WTC11 (cell line): Measurements from ENCODE around the gene ZBTB7C. TPM values are rescaled to one million over a fixed set of nuclear protein-coding genes. Genes with fewer than 3 reads are reported as not detected.

Source experiments
- ATAC-seq: fragments of 200-7000 bp; cut with Tn5 transposase; 2 replicates; pipeline ENCODE4 v1.10.0; 2021; ENCODE audit warnings: mild to moderate bottlenecking, moderate library complexity
- CTCF ChIA-PET: fragments of 300-600 bp; sonication (Branson Sonifier 250); formaldehyde crosslinking; loops from one replicate; lab custom pipeline; 2021; ENCODE audit warnings: antibody characterized with exemption; lab: Charles Lee
- POLR2A ChIA-PET: fragments of 350-600 bp; sonication (Branson Sonifier 250); formaldehyde crosslinking; loops from one replicate; lab custom pipeline; 2021; ENCODE audit warnings: antibody characterized with exemption; lab: Charles Lee
- DNase-seq: peaks from one replicate; pipeline ENCODE4 v3.0.0; 2021; ENCODE audit warnings: low spot score
- H3K27ac Mint-ChIP-seq: 2 replicates; pipeline ENCODE4 v1.8.0; 2021; ENCODE audit warnings: mixed read lengths
- H3K27me3 Mint-ChIP-seq: 2 replicates; pipeline ENCODE4 v1.8.0; 2021; ENCODE audit warnings: low read depth, mild to moderate bottlenecking, moderate library complexity, mixed read lengths
- H3K36me3 Mint-ChIP-seq: 2 replicates; pipeline ENCODE4 v1.8.0; 2021; ENCODE audit warnings: mixed read lengths
- H3K4me1 Mint-ChIP-seq: 2 replicates; pipeline ENCODE4 v1.8.0; 2022; ENCODE audit warnings: mixed read lengths
- H3K4me3 Mint-ChIP-seq: 2 replicates; pipeline ENCODE4 v1.8.0; 2021; ENCODE audit warnings: mild to moderate bottlenecking, moderate library complexity, mixed read lengths
- H3K9me3 Mint-ChIP-seq: 2 replicates; pipeline ENCODE4 v1.8.0; 2021; ENCODE audit warnings: mixed read lengths
- ATF1 ChIP-seq: sonication (generic); formaldehyde crosslinking; IDR thresholded peaks from 2 replicates; pipeline ENCODE4 v1.8.1; 2023; ENCODE audit warnings: mild to moderate bottlenecking, moderate library complexity, missing genetic modification reagents
- CREM ChIP-seq: sonication (generic); formaldehyde crosslinking; IDR thresholded peaks from 2 replicates; pipeline ENCODE4 v1.8.1; 2022; ENCODE audit warnings: mild to moderate bottlenecking, missing genetic modification reagents, moderate library complexity
- EMX1 ChIP-seq: fragments of 250-450 bp; sonication (Bioruptor Pico); IDR thresholded peaks from 2 replicates; pipeline ENCODE4 v1.8.0; 2021; ENCODE audit warnings: mild to moderate bottlenecking
- ETV6 ChIP-seq: sonication (generic); formaldehyde crosslinking; IDR thresholded peaks from 2 replicates; pipeline ENCODE4 v1.8.1; 2022; ENCODE audit warnings: mild to moderate bottlenecking, missing genetic modification reagents
- GTF2I ChIP-seq: fragments of 250-450 bp; sonication (Bioruptor Pico); conservative IDR thresholded peaks from 2 replicates; pipeline ENCODE4 v1.4.0; 2021; ENCODE audit warnings: mild to moderate bottlenecking
- NFE2L1 ChIP-seq: sonication (generic); formaldehyde crosslinking; IDR thresholded peaks from 2 replicates; pipeline ENCODE4 v1.8.1; 2023; ENCODE audit warnings: missing genetic modification reagents
- NFYB ChIP-seq: sonication (generic); formaldehyde crosslinking; conservative IDR thresholded peaks from 2 replicates; pipeline ENCODE4 v1.8.0; 2022; ENCODE audit warnings: low read depth, missing genetic modification reagents
- OVOL2 ChIP-seq: fragments of 250-450 bp; sonication (Bioruptor Pico); IDR thresholded peaks from 2 replicates; pipeline ENCODE4 v1.9.0; 2021; ENCODE audit warnings: mild to moderate bottlenecking, borderline replicate concordance
- SMAD4 ChIP-seq: sonication (generic); formaldehyde crosslinking; IDR thresholded peaks from 2 replicates; pipeline ENCODE4 v1.8.0; 2022; ENCODE audit warnings: mild to moderate bottlenecking, missing genetic modification reagents
- SOX15 ChIP-seq: fragments of 250-450 bp; sonication (Bioruptor Pico); IDR thresholded peaks from 2 replicates; pipeline ENCODE4 v1.9.0; 2021; ENCODE audit warnings: mild to moderate bottlenecking
- SP1 ChIP-seq: sonication (generic); formaldehyde crosslinking; conservative IDR thresholded peaks from 2 replicates; pipeline ENCODE4 v1.8.1; 2022; ENCODE audit warnings: missing genetic modification reagents
- TCF7 ChIP-seq: sonication (generic); formaldehyde crosslinking; IDR thresholded peaks from 2 replicates; pipeline ENCODE4 v1.8.0; 2022; ENCODE audit warnings: mild to moderate bottlenecking, low read depth, missing genetic modification reagents, moderate library complexity
- ZNF232 ChIP-seq: sonication (generic); formaldehyde crosslinking; IDR thresholded peaks from 2 replicates; pipeline ENCODE4 v1.8.0; 2022; ENCODE audit warnings: mild to moderate bottlenecking, missing genetic modification reagents
- ZNF317 ChIP-seq: sonication (generic); formaldehyde crosslinking; IDR thresholded peaks from 2 replicates; pipeline ENCODE4 v1.8.1; 2023; ENCODE audit warnings: low read depth, mild to moderate bottlenecking, moderate library complexity, missing genetic modification reagents, borderline replicate concordance
- ZNF396 ChIP-seq: fragments of 250-450 bp; sonication (Bioruptor Pico); IDR thresholded peaks from 2 replicates; pipeline ENCODE4 v1.8.0; 2021; ENCODE audit warnings: mild to moderate bottlenecking, moderate library complexity, borderline replicate concordance
- ZNF423 ChIP-seq: fragments of 250-450 bp; sonication (Bioruptor Pico); IDR thresholded peaks from 2 replicates; pipeline ENCODE4 v2.1.2; 2022; ENCODE audit warnings: mild to moderate bottlenecking, moderate library complexity
- total RNA-seq: library from RNA; stranded (reverse); gene quantifications from 3 replicates; pipeline ENCODE4 v1.2.3, GENCODE V29; 2021
- TF ChIP-seq, protein P1 (sequence below): sonication (generic); formaldehyde crosslinking; IDR thresholded peaks from 2 replicates; pipeline ENCODE4 v1.8.1; 2023; ENCODE audit warnings: mild to moderate bottlenecking, missing genetic modification reagents, moderate library complexity
- TF ChIP-seq, protein P2 (sequence below): fragments of 200-600 bp; IDR thresholded peaks from 2 replicates; pipeline ENCODE4 v1.8.0; 2022; ENCODE audit warnings: antibody characterized with exemption
- TF ChIP-seq, protein P3 (sequence below): sonication (generic); formaldehyde crosslinking; IDR thresholded peaks from 2 replicates; pipeline ENCODE4 v1.8.0; 2022; ENCODE audit warnings: mild to moderate bottlenecking, missing genetic modification reagents
- TF ChIP-seq, protein P4 (sequence below): sonication (generic); formaldehyde crosslinking; IDR thresholded peaks from 2 replicates; pipeline ENCODE4 v1.8.0; 2022; ENCODE audit warnings: mild to moderate bottlenecking, missing genetic modification reagents
- TF ChIP-seq, protein P5 (sequence below): sonication (generic); formaldehyde crosslinking; IDR thresholded peaks from 2 replicates; pipeline ENCODE4 v1.8.0; 2022; ENCODE audit warnings: mild to moderate bottlenecking, missing genetic modification reagents
- TF ChIP-seq, protein P6 (sequence below): sonication (generic); formaldehyde crosslinking; IDR thresholded peaks from 2 replicates; pipeline ENCODE4 v1.8.0; 2023; ENCODE audit warnings: missing genetic modification reagents, mild to moderate bottlenecking, borderline replicate concordance
- TF ChIP-seq, protein P7 (sequence below): fragments of 250-450 bp; sonication (Bioruptor Pico); conservative IDR thresholded peaks from 2 replicates; pipeline ENCODE4 v1.9.0; 2021; ENCODE audit warnings: mild to moderate bottlenecking

The ZBTB7C gene
- total RNA-seq, 1 experiment from 2014 or later, result 0.48 TPM

DNA sequence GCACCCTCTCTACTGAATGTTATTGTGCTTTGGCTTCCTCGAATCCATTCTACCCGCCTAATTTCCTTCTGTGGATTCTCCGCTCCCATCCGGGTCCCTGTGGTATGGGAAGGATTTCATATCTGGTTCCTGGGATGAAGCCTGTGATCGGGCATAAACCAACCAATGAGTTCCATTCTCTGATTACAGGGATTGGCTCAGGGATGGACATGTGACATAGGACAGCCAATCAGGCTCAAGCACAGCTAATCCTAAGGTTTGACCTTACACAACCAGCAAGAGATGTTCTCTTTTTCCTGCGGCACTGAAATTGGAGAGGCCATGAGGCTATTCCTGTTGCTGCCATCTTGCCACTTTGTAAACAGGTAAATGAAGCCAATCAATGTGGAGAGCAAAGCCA lies 310.6 kb downstream of the ZBTB7C start:
- no peaks in the 10 kb centered on the region for H3K36me3 Mint-ChIP-seq
- TF ChIP-seq OVOL2 (CRISPR knock-in tag), result no peak
- TF ChIP-seq, protein P1, sequence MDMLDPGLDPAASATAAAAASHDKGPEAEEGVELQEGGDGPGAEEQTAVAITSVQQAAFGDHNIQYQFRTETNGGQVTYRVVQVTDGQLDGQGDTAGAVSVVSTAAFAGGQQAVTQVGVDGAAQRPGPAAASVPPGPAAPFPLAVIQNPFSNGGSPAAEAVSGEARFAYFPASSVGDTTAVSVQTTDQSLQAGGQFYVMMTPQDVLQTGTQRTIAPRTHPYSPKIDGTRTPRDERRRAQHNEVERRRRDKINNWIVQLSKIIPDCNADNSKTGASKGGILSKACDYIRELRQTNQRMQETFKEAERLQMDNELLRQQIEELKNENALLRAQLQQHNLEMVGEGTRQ (CRISPR knock-in tag), result peak; percentile 82
- TF ChIP-seq, protein P2, sequence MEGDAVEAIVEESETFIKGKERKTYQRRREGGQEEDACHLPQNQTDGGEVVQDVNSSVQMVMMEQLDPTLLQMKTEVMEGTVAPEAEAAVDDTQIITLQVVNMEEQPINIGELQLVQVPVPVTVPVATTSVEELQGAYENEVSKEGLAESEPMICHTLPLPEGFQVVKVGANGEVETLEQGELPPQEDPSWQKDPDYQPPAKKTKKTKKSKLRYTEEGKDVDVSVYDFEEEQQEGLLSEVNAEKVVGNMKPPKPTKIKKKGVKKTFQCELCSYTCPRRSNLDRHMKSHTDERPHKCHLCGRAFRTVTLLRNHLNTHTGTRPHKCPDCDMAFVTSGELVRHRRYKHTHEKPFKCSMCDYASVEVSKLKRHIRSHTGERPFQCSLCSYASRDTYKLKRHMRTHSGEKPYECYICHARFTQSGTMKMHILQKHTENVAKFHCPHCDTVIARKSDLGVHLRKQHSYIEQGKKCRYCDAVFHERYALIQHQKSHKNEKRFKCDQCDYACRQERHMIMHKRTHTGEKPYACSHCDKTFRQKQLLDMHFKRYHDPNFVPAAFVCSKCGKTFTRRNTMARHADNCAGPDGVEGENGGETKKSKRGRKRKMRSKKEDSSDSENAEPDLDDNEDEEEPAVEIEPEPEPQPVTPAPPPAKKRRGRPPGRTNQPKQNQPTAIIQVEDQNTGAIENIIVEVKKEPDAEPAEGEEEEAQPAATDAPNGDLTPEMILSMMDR, result no peak
- TF ChIP-seq ZNF423 (CRISPR knock-in tag), result no peak
- TF ChIP-seq, protein P3, sequence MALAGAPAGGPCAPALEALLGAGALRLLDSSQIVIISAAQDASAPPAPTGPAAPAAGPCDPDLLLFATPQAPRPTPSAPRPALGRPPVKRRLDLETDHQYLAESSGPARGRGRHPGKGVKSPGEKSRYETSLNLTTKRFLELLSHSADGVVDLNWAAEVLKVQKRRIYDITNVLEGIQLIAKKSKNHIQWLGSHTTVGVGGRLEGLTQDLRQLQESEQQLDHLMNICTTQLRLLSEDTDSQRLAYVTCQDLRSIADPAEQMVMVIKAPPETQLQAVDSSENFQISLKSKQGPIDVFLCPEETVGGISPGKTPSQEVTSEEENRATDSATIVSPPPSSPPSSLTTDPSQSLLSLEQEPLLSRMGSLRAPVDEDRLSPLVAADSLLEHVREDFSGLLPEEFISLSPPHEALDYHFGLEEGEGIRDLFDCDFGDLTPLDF (CRISPR knock-in tag), result no peak
- TF ChIP-seq, protein P4, sequence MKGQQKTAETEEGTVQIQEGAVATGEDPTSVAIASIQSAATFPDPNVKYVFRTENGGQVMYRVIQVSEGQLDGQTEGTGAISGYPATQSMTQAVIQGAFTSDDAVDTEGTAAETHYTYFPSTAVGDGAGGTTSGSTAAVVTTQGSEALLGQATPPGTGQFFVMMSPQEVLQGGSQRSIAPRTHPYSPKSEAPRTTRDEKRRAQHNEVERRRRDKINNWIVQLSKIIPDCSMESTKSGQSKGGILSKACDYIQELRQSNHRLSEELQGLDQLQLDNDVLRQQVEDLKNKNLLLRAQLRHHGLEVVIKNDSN (CRISPR knock-in tag), result peak; percentile 64; the same call in 1 of the 2 replicates
- 0 out of 2 replicates have a peak, but pooled peaks have one; percentile 33 for TF ChIP-seq NFYB (CRISPR knock-in tag)
- TF ChIP-seq, protein P5, sequence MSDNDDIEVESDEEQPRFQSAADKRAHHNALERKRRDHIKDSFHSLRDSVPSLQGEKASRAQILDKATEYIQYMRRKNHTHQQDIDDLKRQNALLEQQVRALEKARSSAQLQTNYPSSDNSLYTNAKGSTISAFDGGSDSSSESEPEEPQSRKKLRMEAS (CRISPR knock-in tag), result no peak
- TF ChIP-seq EMX1, result no peak
- no peak for TF ChIP-seq ZNF396 (CRISPR knock-in tag)
- no peak for TF ChIP-seq NFE2L1
- TF ChIP-seq ETV6 (CRISPR knock-in tag), result no peak
- no peak for TF ChIP-seq SMAD4 (CRISPR knock-in tag)
- TF ChIP-seq, all 79 proteins: peak for 3
- peaks cover 25% of the 10 kb centered on the region for H3K4me1 Mint-ChIP-seq
- POLR2A ChIA-PET, result no interaction called here
- peaks cover 2% of the 10 kb centered on the region; the same call in 1 of the 2 replicates for H3K27me3 Mint-ChIP-seq
- DNase-seq (no peak), ATAC-seq (no peak; the same call in 1 of the 2 replicates)
- H3K27ac Mint-ChIP-seq, result no peak overlapping the region
- no peak overlapping the region for H3K4me3 Mint-ChIP-seq
- CTCF ChIA-PET, result no interaction called here
- no peaks in the 10 kb centered on the region for H3K9me3 Mint-ChIP-seq

DNA sequence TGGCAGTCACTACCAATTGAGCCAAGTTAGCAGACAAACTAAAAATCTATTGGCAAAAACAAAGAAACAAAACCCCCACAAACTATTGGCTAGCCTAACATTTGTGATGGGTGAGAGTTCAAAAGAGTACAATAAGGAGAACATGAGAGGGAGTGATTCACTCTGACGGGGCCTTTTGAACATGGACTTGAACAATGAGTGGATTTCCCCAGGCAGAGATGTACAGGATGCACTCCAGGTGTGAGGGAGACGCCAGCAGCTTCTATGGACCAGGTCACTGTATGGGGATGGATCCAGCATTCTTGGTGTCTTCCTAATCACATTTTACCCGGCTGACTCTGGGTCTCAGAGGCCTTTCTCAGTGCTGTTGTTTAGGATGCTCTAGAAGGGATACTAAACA lies 311.2 kb downstream of the ZBTB7C start:
- H3K9me3 Mint-ChIP-seq, result no peaks in the 10 kb centered on the region
- peaks cover 25% of the 10 kb centered on the region for H3K4me1 Mint-ChIP-seq
- ChIA-PET POLR2A (no interaction called here), CTCF (no interaction called here)
- DNase-seq (no peak), ATAC-seq (no peak)
- H3K27ac Mint-ChIP-seq, result no peak overlapping the region
- no peaks in the 10 kb centered on the region for H3K36me3 Mint-ChIP-seq
- no peak overlapping the region for H3K4me3 Mint-ChIP-seq
- peaks cover 2% of the 10 kb centered on the region; the same call in 1 of the 2 replicates for H3K27me3 Mint-ChIP-seq
- TF ChIP-seq, protein P6, sequence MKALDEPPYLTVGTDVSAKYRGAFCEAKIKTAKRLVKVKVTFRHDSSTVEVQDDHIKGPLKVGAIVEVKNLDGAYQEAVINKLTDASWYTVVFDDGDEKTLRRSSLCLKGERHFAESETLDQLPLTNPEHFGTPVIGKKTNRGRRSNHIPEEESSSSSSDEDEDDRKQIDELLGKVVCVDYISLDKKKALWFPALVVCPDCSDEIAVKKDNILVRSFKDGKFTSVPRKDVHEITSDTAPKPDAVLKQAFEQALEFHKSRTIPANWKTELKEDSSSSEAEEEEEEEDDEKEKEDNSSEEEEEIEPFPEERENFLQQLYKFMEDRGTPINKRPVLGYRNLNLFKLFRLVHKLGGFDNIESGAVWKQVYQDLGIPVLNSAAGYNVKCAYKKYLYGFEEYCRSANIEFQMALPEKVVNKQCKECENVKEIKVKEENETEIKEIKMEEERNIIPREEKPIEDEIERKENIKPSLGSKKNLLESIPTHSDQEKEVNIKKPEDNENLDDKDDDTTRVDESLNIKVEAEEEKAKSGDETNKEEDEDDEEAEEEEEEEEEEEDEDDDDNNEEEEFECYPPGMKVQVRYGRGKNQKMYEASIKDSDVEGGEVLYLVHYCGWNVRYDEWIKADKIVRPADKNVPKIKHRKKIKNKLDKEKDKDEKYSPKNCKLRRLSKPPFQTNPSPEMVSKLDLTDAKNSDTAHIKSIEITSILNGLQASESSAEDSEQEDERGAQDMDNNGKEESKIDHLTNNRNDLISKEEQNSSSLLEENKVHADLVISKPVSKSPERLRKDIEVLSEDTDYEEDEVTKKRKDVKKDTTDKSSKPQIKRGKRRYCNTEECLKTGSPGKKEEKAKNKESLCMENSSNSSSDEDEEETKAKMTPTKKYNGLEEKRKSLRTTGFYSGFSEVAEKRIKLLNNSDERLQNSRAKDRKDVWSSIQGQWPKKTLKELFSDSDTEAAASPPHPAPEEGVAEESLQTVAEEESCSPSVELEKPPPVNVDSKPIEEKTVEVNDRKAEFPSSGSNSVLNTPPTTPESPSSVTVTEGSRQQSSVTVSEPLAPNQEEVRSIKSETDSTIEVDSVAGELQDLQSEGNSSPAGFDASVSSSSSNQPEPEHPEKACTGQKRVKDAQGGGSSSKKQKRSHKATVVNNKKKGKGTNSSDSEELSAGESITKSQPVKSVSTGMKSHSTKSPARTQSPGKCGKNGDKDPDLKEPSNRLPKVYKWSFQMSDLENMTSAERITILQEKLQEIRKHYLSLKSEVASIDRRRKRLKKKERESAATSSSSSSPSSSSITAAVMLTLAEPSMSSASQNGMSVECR, result no peak
- TF ChIP-seq SP1 (CRISPR knock-in tag) (no peak), GTF2I (CRISPR knock-in tag) (no peak), CREM (CRISPR knock-in tag) (no peak), TCF7 (no peak), ZNF317 (CRISPR knock-in tag) (no peak), SOX15 (CRISPR knock-in tag) (no peak), ZNF232 (no peak), OVOL2 (CRISPR knock-in tag) (no peak), ATF1 (no peak)
- TF ChIP-seq, protein P7, sequence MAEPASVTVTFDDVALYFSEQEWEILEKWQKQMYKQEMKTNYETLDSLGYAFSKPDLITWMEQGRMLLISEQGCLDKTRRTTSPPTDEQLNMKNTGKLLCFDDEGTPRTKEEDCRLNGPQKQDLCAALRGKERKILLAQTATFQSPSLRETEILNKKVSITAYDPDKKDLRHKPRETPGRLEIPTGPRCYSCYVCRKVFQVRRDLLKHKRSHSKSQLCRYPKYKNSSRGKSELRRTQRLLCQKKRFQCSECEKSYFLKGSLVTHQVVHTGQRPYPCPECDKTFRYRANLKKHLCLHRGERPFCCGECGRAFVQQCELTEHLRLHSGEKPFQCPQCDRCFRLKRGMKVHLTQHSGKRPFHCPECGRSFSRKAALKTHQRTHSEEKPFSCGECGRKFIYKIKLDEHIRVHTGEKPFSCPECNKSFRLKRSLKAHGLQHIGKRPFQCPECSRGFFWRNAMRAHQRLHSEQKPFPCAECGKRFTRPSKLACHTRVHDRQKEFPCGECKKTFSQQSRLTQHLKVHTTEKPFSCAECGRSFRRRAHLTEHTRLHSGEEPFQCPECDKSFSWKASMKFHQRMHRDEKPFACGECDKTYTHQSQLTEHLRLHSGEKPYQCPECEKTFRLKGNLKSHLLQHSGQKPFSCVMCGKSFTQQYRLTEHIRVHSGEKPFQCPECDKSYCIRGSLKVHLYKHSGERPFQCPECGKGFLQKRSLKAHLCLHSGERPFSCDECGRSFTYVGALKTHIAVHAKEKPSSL, result no peak
- TF ChIP-seq, protein P2, result no peak
